ENCODE measurements around the gene SEC61G. TPM values are rescaled to one million over a fixed set of nuclear protein-coding genes. Genes with fewer than 3 reads are reported as not detected.

SEC61G gene
- total and polyA plus RNA-seq, 2 donors (not counting 1 experiment from before 2014, with no cell fraction given) = 23.6 to 60.9 TPM

DNA sequence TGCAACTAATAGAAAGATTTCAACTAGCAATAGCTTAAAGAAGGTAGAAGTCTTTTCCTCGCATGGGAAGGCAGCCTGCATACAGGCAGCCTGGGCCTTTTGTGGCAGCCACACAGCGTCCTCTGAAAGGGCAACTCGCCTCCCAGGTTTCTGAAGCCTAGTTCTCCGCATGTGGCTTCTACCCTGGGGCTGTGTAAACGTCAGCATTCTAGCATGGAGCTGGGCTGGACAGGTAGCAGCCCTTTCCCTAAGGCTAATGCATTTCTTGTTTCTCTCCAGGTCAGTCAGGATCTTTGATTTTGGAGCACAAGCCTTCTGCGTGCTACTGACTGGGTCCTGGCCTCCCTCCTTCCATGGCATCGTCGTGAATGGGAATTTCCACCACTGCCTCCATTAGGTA is 23.8 kb upstream of the SEC61G start:
- Mint-ChIP-seq H3K4me3 (no peak overlapping the region), H3K27ac (no peak overlapping the region), H3K9me3 (ENCODE audit: insufficient read depth) (no peaks in the 10 kb centered on the region), H3K4me1 (no peaks in the 10 kb centered on the region), H3K27me3 (peaks cover 35% of the 10 kb centered on the region)
- no peak overlapping the region for H3K9ac ChIP-seq (ENCODE audit: low read length)
- H3K27ac ChIP-seq (ENCODE audit: low read length in 2 of 2) = no peak overlapping the region
- H3K79me2 ChIP-seq (ENCODE audit: control insufficient read depth, insufficient read depth, low read length) = no peaks in the 10 kb centered on the region
- H3K4me3 ChIP-seq (ENCODE audit: control extremely low read depth in 1 of 5, extremely low read depth in 1 of 5, insufficient read depth in 1 of 5, low read depth in 2 of 5, low read length in 4 of 5) = no peak overlapping the region
- no peak for DNase-seq
- CTCF ChIA-PET = no interaction called here
- no peaks in the 10 kb centered on the region for H3K36me3 ChIP-seq (replicated peaks in 1 of 2; ENCODE audit: control extremely low read depth in 1 of 2, control insufficient read depth in 1 of 2, extremely low read depth in 1 of 2, insufficient read depth in 2 of 2, low read length in 1 of 2)
- no peaks in the 10 kb centered on the region for H3K4me1 ChIP-seq (ENCODE audit: control insufficient read depth in 2 of 2, insufficient read depth in 2 of 2, low read length in 2 of 2)
- peaks cover 0 to 5% (median 2%) of the 10 kb centered on the region in 4 experiments for H3K27me3 ChIP-seq (replicated peaks in 1 of 4; ENCODE audit: control extremely low read depth in 1 of 4, control insufficient read depth in 3 of 4, insufficient read depth in 4 of 4, low read length in 3 of 4)
- intact Hi-C loops (cut with micrococcal nuclease) = no loop called here
- peaks cover 0 to 1% (median 0%) of the 10 kb centered on the region in 3 donors for H3K9me3 ChIP-seq (ENCODE audit: control extremely low read depth in 1 of 3, control insufficient read depth in 2 of 3, insufficient read depth in 1 of 3, low read length in 2 of 3)
- H2AFZ ChIP-seq (ENCODE audit: insufficient read depth, low read depth, low read length, poor library complexity, severe bottlenecking) = no peak overlapping the region
- no peak overlapping the region for H3K4me2 ChIP-seq (replicated peaks; ENCODE audit: low read depth, low read length, poor library complexity, severe bottlenecking)
- WGBS (ENCODE audit: insufficient coverage) = 90% methylated on average over 8 of the region's 8 CpGs
- H4K20me1 ChIP-seq (ENCODE audit: control insufficient read depth, insufficient read depth, low read length, poor library complexity, severe bottlenecking) = no peaks in the 10 kb centered on the region
- POLR2A ChIA-PET = no interaction called here
- ATAC-seq (ENCODE audit: low read depth) = no peak
- TF ChIP-seq, protein P1, sequence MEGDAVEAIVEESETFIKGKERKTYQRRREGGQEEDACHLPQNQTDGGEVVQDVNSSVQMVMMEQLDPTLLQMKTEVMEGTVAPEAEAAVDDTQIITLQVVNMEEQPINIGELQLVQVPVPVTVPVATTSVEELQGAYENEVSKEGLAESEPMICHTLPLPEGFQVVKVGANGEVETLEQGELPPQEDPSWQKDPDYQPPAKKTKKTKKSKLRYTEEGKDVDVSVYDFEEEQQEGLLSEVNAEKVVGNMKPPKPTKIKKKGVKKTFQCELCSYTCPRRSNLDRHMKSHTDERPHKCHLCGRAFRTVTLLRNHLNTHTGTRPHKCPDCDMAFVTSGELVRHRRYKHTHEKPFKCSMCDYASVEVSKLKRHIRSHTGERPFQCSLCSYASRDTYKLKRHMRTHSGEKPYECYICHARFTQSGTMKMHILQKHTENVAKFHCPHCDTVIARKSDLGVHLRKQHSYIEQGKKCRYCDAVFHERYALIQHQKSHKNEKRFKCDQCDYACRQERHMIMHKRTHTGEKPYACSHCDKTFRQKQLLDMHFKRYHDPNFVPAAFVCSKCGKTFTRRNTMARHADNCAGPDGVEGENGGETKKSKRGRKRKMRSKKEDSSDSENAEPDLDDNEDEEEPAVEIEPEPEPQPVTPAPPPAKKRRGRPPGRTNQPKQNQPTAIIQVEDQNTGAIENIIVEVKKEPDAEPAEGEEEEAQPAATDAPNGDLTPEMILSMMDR (IDR thresholded peaks at IDR 0.05) = no peak
- no peak for TF ChIP-seq EZH2 (IDR thresholded peaks at IDR 0.05; ENCODE audit: borderline replicate concordance, insufficient read depth, low read depth, low read length, poor library complexity, severe bottlenecking)

DNA sequence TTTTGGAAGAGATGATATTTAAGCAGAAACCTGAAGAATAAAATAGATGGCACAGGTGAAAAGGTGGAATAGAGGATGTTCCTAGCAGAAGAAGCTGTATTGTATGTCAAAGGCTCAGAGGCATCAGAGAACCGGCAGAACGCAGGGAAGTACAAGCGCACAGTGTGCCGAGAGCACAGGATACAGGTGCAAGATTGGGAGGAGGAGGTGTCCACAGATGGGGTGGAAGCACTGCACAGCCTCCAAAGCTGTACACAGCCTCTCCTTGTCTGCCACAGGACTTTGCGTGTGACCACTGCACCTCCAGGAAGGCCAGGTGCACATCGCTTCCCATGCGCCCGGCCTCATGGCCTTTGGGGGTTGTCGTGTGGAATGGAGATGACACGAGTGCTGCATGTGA is 23.3 kb upstream of the SEC61G start:
- H3K27ac Mint-ChIP-seq = no peak overlapping the region
- no peaks in the 10 kb centered on the region for H3K79me2 ChIP-seq (ENCODE audit: control insufficient read depth, insufficient read depth, low read length)
- H3K27ac ChIP-seq (ENCODE audit: low read length in 2 of 2) = no peak overlapping the region
- WGBS (ENCODE audit: insufficient coverage) = 93% methylated on average over 8 of the region's 10 CpGs
- no peak overlapping the region for H3K4me3 ChIP-seq (ENCODE audit: control extremely low read depth in 1 of 5, extremely low read depth in 1 of 5, insufficient read depth in 1 of 5, low read depth in 2 of 5, low read length in 4 of 5)
- H3K4me1 Mint-ChIP-seq = no peaks in the 10 kb centered on the region
- no peak overlapping the region for H3K4me2 ChIP-seq (replicated peaks; ENCODE audit: low read depth, low read length, poor library complexity, severe bottlenecking)
- H3K4me1 ChIP-seq (ENCODE audit: control insufficient read depth in 2 of 2, insufficient read depth in 2 of 2, low read length in 2 of 2) = no peaks in the 10 kb centered on the region
- H3K4me3 Mint-ChIP-seq = no peak overlapping the region
- H4K20me1 ChIP-seq (ENCODE audit: control insufficient read depth, insufficient read depth, low read length, poor library complexity, severe bottlenecking) = no peaks in the 10 kb centered on the region
- H3K27me3 ChIP-seq (replicated peaks in 1 of 4; ENCODE audit: control extremely low read depth in 1 of 4, control insufficient read depth in 3 of 4, insufficient read depth in 4 of 4, low read length in 3 of 4) = peaks cover 0 to 4% (median 0%) of the 10 kb centered on the region in 4 experiments
- no peak overlapping the region for H2AFZ ChIP-seq (ENCODE audit: insufficient read depth, low read depth, low read length, poor library complexity, severe bottlenecking)
- no peaks in the 10 kb centered on the region for H3K36me3 ChIP-seq (replicated peaks in 1 of 2; ENCODE audit: control extremely low read depth in 1 of 2, control insufficient read depth in 1 of 2, extremely low read depth in 1 of 2, insufficient read depth in 2 of 2, low read length in 1 of 2)
- intact Hi-C loops (cut with micrococcal nuclease) = no loop called here
- ATAC-seq (ENCODE audit: low read depth) (no peak), DNase-seq (no peak)
- peaks cover 32% of the 10 kb centered on the region for H3K27me3 Mint-ChIP-seq
- peaks cover under 1% of the 10 kb centered on the region for H3K9me3 Mint-ChIP-seq (ENCODE audit: insufficient read depth)
- ChIA-PET POLR2A (no interaction called here), CTCF (no interaction called here)
- TF ChIP-seq EZH2 (IDR thresholded peaks at IDR 0.05; ENCODE audit: borderline replicate concordance, insufficient read depth, low read depth, low read length, poor library complexity, severe bottlenecking) = no peak
- TF ChIP-seq, protein P1 (IDR thresholded peaks at IDR 0.05) = no peak
- H3K9ac ChIP-seq (ENCODE audit: low read length) = no peak overlapping the region
- H3K9me3 ChIP-seq (ENCODE audit: control extremely low read depth in 1 of 3, control insufficient read depth in 2 of 3, insufficient read depth in 1 of 3, low read length in 2 of 3) = no peaks in the 10 kb centered on the region
